Measurements from ENCODE around the gene BCL2. TPM values are rescaled to one million over a fixed set of nuclear protein-coding genes. Genes with fewer than 3 reads are reported as not detected.

The BCL2 gene
- total RNA-seq, 1 experiment from 2014 or later, result 2.6 TPM

- TF ChIP-seq, protein P1, sequence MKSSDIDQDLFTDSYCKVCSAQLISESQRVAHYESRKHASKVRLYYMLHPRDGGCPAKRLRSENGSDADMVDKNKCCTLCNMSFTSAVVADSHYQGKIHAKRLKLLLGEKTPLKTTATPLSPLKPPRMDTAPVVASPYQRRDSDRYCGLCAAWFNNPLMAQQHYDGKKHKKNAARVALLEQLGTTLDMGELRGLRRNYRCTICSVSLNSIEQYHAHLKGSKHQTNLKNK (CRISPR knock-in tag; IDR thresholded peaks at IDR 0.05), result no peak
- TF ChIP-seq SOX15 (CRISPR knock-in tag; IDR thresholded peaks at IDR 0.05) (no peak), ZNF396 (CRISPR knock-in tag; IDR thresholded peaks at IDR 0.05; ENCODE audit: borderline replicate concordance) (no peak), ATF1 (CRISPR knock-in tag; IDR thresholded peaks at IDR 0.05) (no peak), NFATC4 (CRISPR knock-in tag; IDR thresholded peaks at IDR 0.05) (no peak), SP1 (CRISPR knock-in tag; conservative IDR thresholded peaks at IDR 0.05) (no peak), ZNF425 (CRISPR knock-in tag; conservative IDR thresholded peaks at IDR 0.05) (no peak), PRRX2 (CRISPR knock-in tag; IDR thresholded peaks at IDR 0.05) (no peak), E2F5 (CRISPR knock-in tag; IDR thresholded peaks at IDR 0.05) (no peak)
- TF ChIP-seq, protein P2, sequence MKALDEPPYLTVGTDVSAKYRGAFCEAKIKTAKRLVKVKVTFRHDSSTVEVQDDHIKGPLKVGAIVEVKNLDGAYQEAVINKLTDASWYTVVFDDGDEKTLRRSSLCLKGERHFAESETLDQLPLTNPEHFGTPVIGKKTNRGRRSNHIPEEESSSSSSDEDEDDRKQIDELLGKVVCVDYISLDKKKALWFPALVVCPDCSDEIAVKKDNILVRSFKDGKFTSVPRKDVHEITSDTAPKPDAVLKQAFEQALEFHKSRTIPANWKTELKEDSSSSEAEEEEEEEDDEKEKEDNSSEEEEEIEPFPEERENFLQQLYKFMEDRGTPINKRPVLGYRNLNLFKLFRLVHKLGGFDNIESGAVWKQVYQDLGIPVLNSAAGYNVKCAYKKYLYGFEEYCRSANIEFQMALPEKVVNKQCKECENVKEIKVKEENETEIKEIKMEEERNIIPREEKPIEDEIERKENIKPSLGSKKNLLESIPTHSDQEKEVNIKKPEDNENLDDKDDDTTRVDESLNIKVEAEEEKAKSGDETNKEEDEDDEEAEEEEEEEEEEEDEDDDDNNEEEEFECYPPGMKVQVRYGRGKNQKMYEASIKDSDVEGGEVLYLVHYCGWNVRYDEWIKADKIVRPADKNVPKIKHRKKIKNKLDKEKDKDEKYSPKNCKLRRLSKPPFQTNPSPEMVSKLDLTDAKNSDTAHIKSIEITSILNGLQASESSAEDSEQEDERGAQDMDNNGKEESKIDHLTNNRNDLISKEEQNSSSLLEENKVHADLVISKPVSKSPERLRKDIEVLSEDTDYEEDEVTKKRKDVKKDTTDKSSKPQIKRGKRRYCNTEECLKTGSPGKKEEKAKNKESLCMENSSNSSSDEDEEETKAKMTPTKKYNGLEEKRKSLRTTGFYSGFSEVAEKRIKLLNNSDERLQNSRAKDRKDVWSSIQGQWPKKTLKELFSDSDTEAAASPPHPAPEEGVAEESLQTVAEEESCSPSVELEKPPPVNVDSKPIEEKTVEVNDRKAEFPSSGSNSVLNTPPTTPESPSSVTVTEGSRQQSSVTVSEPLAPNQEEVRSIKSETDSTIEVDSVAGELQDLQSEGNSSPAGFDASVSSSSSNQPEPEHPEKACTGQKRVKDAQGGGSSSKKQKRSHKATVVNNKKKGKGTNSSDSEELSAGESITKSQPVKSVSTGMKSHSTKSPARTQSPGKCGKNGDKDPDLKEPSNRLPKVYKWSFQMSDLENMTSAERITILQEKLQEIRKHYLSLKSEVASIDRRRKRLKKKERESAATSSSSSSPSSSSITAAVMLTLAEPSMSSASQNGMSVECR (CRISPR knock-in tag; IDR thresholded peaks at IDR 0.05; ENCODE audit: borderline replicate concordance), result no peak
- TF ChIP-seq, protein P3, sequence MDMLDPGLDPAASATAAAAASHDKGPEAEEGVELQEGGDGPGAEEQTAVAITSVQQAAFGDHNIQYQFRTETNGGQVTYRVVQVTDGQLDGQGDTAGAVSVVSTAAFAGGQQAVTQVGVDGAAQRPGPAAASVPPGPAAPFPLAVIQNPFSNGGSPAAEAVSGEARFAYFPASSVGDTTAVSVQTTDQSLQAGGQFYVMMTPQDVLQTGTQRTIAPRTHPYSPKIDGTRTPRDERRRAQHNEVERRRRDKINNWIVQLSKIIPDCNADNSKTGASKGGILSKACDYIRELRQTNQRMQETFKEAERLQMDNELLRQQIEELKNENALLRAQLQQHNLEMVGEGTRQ (CRISPR knock-in tag; IDR thresholded peaks at IDR 0.05), result no peak
- TF ChIP-seq, protein P4, sequence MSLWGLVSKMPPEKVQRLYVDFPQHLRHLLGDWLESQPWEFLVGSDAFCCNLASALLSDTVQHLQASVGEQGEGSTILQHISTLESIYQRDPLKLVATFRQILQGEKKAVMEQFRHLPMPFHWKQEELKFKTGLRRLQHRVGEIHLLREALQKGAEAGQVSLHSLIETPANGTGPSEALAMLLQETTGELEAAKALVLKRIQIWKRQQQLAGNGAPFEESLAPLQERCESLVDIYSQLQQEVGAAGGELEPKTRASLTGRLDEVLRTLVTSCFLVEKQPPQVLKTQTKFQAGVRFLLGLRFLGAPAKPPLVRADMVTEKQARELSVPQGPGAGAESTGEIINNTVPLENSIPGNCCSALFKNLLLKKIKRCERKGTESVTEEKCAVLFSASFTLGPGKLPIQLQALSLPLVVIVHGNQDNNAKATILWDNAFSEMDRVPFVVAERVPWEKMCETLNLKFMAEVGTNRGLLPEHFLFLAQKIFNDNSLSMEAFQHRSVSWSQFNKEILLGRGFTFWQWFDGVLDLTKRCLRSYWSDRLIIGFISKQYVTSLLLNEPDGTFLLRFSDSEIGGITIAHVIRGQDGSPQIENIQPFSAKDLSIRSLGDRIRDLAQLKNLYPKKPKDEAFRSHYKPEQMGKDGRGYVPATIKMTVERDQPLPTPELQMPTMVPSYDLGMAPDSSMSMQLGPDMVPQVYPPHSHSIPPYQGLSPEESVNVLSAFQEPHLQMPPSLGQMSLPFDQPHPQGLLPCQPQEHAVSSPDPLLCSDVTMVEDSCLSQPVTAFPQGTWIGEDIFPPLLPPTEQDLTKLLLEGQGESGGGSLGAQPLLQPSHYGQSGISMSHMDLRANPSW (CRISPR knock-in tag; conservative IDR thresholded peaks at IDR 0.05; ENCODE audit: low read depth), result no peak
These were observed 2.6 kb upstream of the BCL2 start (continued) for GRCh38 chr18:63322206-63322605.

DNA sequence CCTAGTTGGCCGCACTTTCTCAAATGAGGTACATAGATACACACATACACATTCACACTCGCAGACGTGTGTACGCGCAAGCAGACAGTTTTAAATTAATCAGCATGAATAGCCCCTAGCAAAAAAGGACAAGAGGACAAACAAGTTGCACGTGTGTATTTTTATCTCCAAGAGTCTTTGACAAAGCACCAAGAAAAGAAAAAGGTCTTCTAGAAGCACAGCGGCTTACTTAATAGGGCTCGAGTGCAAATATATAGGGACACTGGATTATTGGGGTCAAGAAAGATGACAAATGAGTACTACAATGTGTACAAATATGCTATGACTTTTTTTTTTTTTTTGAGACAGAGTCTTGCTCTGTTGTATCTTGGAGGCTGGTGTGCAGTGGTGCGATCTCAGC lies 1.7 kb upstream of the BCL2 start:
- Mint-ChIP-seq H3K27me3 (ENCODE audit: low read depth) (peaks cover 37% of the 10 kb centered on the region), H3K36me3 (no peaks in the 10 kb centered on the region), H3K4me1 (peaks cover 24% of the 10 kb centered on the region), H3K9me3 (no peaks in the 10 kb centered on the region), H3K27ac (no peak overlapping the region), H3K4me3 (peak overlapping the region; percentile 70)
- ChIA-PET POLR2A (no interaction called here), CTCF (interaction anchor here (0.9 to 2.6 kb wide), 2 partner anchors 297 to 305 kb away, joined by 4 to 21 read pairs; no protein-coding TSS in a partner anchor)
- TF ChIP-seq, protein P5, sequence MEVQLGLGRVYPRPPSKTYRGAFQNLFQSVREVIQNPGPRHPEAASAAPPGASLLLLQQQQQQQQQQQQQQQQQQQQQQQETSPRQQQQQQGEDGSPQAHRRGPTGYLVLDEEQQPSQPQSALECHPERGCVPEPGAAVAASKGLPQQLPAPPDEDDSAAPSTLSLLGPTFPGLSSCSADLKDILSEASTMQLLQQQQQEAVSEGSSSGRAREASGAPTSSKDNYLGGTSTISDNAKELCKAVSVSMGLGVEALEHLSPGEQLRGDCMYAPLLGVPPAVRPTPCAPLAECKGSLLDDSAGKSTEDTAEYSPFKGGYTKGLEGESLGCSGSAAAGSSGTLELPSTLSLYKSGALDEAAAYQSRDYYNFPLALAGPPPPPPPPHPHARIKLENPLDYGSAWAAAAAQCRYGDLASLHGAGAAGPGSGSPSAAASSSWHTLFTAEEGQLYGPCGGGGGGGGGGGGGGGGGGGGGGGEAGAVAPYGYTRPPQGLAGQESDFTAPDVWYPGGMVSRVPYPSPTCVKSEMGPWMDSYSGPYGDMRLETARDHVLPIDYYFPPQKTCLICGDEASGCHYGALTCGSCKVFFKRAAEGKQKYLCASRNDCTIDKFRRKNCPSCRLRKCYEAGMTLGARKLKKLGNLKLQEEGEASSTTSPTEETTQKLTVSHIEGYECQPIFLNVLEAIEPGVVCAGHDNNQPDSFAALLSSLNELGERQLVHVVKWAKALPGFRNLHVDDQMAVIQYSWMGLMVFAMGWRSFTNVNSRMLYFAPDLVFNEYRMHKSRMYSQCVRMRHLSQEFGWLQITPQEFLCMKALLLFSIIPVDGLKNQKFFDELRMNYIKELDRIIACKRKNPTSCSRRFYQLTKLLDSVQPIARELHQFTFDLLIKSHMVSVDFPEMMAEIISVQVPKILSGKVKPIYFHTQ (CRISPR knock-in tag; IDR thresholded peaks at IDR 0.05), result no peak
- no peak for DNase-seq (ENCODE audit: low spot score)
- no peak for ATAC-seq
